Adrenal gland (tissue), 12 donors: Measurements from ENCODE around the gene MAN1A1. TPM values are rescaled to one million over a fixed set of nuclear protein-coding genes. Genes with fewer than 3 reads are reported as not detected.

Source experiments
- DNase-seq, 7 donors: peaks; one replicate each; pipeline ENCODE4 v3.0.0-alpha.2; 2019 to 2020
- H3K27ac ChIP-seq, 5 donors: fragments of 200-600 bp; sonication (generic) in 4 of 5; 1 replicate in 3 of 5; 2 replicates in 2 of 5; pipeline versions ENCODE4 v1.5.1 to v1.8.0; 2016 to 2020; ENCODE audit warnings: mild to moderate bottlenecking in 1 of 5
- H3K27me3 ChIP-seq: fragments of 200-600 bp; 2 replicates; pipeline ENCODE4 v1.8.0; 2021
- H3K36me3 ChIP-seq, 2 donors: fragments of 200-600 bp; replicated peaks in 1 of 2; 1 replicate in 1 of 2; 2 replicates in 1 of 2; pipeline versions ENCODE4 v1.5.1 to v1.8.0; 2018 to 2022
- H3K4me1 ChIP-seq, 2 donors: fragments of 200-600 bp; replicated peaks in 1 of 2; 1 replicate in 1 of 2; 2 replicates in 1 of 2; pipeline versions ENCODE4 v1.5.1 to v1.8.0; 2018 to 2021
- H3K4me3 ChIP-seq, 4 donors: fragments of 200-600 bp; sonication (generic) in 3 of 4; one replicate each; pipeline ENCODE4 v1.5.1; 2016 to 2018
- H3K9me3 ChIP-seq, 3 donors: fragments of 200-600 bp; sonication (generic) in 1 of 3; replicated peaks in 1 of 3; 1 replicate in 2 of 3; 2 replicates in 1 of 3; pipeline versions ENCODE4 v1.5.1 to v1.8.0; 2016 to 2021
- POLR2A ChIP-seq, 2 donors: fragments of 450-650 bp; IDR thresholded peaks; one replicate each; pipeline ENCODE4 v1.6.1; 2017; ENCODE audit warnings: antibody characterized with exemption in 2 of 2, mild to moderate bottlenecking in 2 of 2, moderate library complexity in 1 of 2
- WGBS, 4 donors: extraction: QIAGEN DNeasy Blood & Tissue Kit in 2 of 4; methylation state at CpG; one replicate each; pipeline versions ENCODE4 v1.1.5 to v1.1.7; 2013 to 2017; 5-methylcytosine and 5-hydroxymethylcytosine counted together
- intact Hi-C, 2 donors: fragments of 100-400 bp; cut with DNase I; formaldehyde crosslinking; loops; one replicate each; pipeline versions ENCODE4 v1.14.1 to v1.15.0; 2022 to 2023
- polyA plus RNA-seq, 3 donors: library from polyadenylated mRNA; stranded (reverse); fragments of 200-250 nt in 2 of 3; fragments of 350-450 nt in 1 of 3; fragmentation: Illumina TruSeq in 1 of 3; extraction: RNeasy Lipid Tissue Mini Kit (QIAGEN cat#74804) in 1 of 3; gene quantifications; one replicate each; pipeline ENCODE4 v1.2.3, GENCODE V29; 2013 to 2014
- total RNA-seq, 9 donors: library from RNA; depleted of rRNA in 4 of 9; stranded (reverse); fragments of >200 nt in 4 of 9; fragments of 120-200 nt in 1 of 9; fragmentation: NEBNext Ultra II Directional in 1 of 9; extraction: Animal tissue kit (Norgen Biotek cat#: 25700) in 1 of 9; gene quantifications; one replicate each; pipeline versions ENCODE4 v1.1.0 to v1.2.4, GENCODE V29; 2013 to 2023
- TF ChIP-seq, protein P1 (sequence below), 6 experiments: fragments of 450-650 bp in 4 of 6; fragments of 200-600 bp in 2 of 6; sonication (generic) in 1 of 6; IDR thresholded peaks; 1 replicate in 5 of 6; 2 replicates in 1 of 6; pipeline versions ENCODE4 v1.5.1 to v1.8.0; 2016 to 2021; ENCODE audit warnings: antibody characterized with exemption in 6 of 6, mild to moderate bottlenecking in 2 of 6, moderate library complexity in 1 of 6
- donor health status: healthy with polysubstance abuse.
- donor health status: Bipolar disorder and iron deficiency.
- donor health status: DM: yes; HTN: yes; CAD: no.
- donor health status: DM: no; HTN: no; CAD: no.
- donor health status: DM: no; HTN: no; CAD: no.
- donor health status: DM: yes; HTN: yes; CAD: no.

MAN1A1 gene
- total and polyA plus RNA-seq, 12 donors: 11.1 to 178 (median 108) TPM

DNA sequence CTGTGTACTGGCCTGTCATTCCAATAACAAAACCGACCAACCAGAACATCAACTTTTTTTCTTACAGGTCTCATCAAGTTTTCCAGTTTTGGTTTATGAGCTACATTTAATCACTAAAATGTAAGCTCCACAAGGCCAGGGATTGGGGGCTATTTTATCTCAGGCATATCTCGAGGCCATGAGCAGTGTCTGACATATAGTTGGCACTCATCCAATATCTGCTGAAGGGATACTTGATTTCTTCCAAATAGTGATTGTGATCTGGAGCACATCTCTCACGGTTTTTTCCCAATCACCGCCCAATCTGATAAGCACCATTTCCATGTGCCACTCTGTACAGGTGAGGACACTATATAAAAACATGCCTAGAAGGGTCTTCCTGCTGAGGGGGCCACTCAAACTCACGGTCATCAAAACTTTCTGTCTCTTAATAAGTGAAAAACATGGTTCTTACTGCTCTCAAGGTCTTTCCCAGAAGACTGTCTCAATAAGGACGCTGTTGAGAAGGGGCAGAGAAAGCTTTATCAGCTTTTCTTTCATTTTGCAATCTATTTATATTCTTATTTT lies 65.5 kb downstream of the MAN1A1 start:
- Histone ChIP-seq H3K4me3 (no peak overlapping the region), H3K36me3 (no peaks in the 10 kb centered on the region), H3K27ac (no peak overlapping the region), H3K9me3 (peaks cover 0 to 4% (median 0%) of the 10 kb centered on the region in 3 donors), H3K4me1 (peaks cover 0 to 14% of the 10 kb centered on the region in 2 donors), H3K27me3 (no peaks in the 10 kb centered on the region)
- TF ChIP-seq, protein P1, sequence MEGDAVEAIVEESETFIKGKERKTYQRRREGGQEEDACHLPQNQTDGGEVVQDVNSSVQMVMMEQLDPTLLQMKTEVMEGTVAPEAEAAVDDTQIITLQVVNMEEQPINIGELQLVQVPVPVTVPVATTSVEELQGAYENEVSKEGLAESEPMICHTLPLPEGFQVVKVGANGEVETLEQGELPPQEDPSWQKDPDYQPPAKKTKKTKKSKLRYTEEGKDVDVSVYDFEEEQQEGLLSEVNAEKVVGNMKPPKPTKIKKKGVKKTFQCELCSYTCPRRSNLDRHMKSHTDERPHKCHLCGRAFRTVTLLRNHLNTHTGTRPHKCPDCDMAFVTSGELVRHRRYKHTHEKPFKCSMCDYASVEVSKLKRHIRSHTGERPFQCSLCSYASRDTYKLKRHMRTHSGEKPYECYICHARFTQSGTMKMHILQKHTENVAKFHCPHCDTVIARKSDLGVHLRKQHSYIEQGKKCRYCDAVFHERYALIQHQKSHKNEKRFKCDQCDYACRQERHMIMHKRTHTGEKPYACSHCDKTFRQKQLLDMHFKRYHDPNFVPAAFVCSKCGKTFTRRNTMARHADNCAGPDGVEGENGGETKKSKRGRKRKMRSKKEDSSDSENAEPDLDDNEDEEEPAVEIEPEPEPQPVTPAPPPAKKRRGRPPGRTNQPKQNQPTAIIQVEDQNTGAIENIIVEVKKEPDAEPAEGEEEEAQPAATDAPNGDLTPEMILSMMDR (IDR thresholded peaks at IDR 0.05): no peak
- TF ChIP-seq POLR2A (IDR thresholded peaks at IDR 0.05): no peak
- intact Hi-C loops: no loop called here
- no peak for DNase-seq
- 57 to 76% (median 72%) methylated on average over 6 of the region's 6 CpGs for WGBS, 4 donors

DNA sequence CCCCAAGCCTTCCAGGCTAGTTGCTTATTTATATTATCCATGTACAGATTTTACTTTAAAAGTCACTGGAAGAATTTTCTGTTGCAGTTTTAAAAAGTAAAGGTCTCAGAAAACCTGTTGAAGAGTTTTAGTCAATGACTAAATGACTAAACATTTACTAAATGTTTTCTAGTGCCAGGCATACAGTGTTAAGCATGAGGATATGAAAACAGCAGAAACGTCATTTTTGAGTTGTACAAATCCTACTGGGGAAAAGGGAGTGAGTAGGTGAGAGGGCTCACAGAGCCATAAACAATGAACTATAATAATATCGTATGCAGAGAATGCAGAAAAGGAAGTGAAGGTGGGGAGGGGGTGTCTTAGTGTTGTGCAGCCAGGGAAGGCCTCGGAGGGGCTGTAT lies 66.3 kb downstream of the MAN1A1 start:
- H3K27ac ChIP-seq: no peak overlapping the region
- WGBS, 4 donors: 77 to 82% (median 80%) methylated on average over 3 of the region's 3 CpGs
- H3K27me3 ChIP-seq: no peaks in the 10 kb centered on the region
- intact Hi-C loops: no loop called here
- DNase-seq: no peak
- H3K9me3 ChIP-seq: peaks cover 0 to 4% (median 0%) of the 10 kb centered on the region in 3 donors
- no peaks in the 10 kb centered on the region for H3K36me3 ChIP-seq
- H3K4me1 ChIP-seq: peaks cover 0 to 14% of the 10 kb centered on the region in 2 donors
- no peak for TF ChIP-seq POLR2A (IDR thresholded peaks at IDR 0.05)
- TF ChIP-seq, protein P1 (IDR thresholded peaks at IDR 0.05): no peak
- H3K4me3 ChIP-seq: no peak overlapping the region

DNA sequence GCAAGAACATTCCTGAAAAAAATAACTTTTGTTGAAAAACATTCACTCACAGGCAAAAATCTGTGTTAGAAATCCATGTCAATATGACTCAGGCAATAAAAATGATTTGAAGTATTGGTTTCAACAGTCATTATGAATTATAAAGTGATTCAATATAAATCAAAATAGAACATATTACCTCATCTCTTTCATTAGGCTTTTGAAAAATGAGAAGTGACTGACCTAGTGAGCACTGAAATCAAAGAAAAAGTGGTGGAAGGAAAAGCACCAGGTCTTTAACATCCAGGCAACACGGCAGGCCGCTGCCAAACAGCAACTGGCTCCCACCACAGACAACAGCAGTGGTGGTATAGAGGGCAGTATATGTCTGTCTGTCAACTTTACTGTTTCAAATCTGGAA lies 68.9 kb downstream of the MAN1A1 start:
- no peak for TF ChIP-seq POLR2A (IDR thresholded peaks at IDR 0.05)
- TF ChIP-seq, protein P1 (IDR thresholded peaks at IDR 0.05): no peak

DNA sequence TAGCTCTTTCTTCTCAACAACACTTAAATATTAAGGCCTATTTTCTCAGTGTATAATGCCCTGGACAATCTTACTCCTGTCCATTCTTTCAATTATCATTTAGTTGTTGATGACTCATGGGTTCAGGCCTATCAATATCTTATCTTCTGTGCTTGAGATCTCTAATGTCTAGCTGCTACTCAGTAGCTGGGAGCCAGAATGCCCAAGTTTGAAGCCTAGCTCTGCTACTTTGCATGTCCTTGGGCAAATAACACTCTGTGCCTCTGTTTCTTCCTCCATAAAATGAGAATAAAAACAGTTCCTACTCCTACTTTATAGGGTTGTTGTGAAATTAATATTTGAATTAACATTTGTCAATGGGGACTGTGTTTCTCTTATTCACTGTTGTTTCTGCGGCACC lies 69.5 kb downstream of the MAN1A1 start:
- WGBS, 4 donors: 95 to 100% (median 96%) methylated on average over 1 of the region's 1 CpG

More for the DNA sequence above, 68.9 kb downstream of the MAN1A1 start:
- Histone ChIP-seq H3K36me3 (no peaks in the 10 kb centered on the region), H3K27me3 (no peaks in the 10 kb centered on the region), H3K4me3 (no peak overlapping the region), H3K4me1 (peaks cover 0 to 14% of the 10 kb centered on the region in 2 donors), H3K27ac (no peak overlapping the region), H3K9me3 (peaks cover 0 to 4% (median 0%) of the 10 kb centered on the region in 3 donors)
- intact Hi-C loops: no loop called here
- no peak for DNase-seq
- 79 to 88% (median 84%) methylated on average over 2 of the region's 2 CpGs for WGBS, 4 donors

More for the DNA sequence above, 69.5 kb downstream of the MAN1A1 start:
- Histone ChIP-seq H3K27ac (no peak overlapping the region), H3K4me1 (peaks cover 0 to 14% of the 10 kb centered on the region in 2 donors), H3K4me3 (no peak overlapping the region), H3K36me3 (no peaks in the 10 kb centered on the region), H3K9me3 (peaks cover 0 to 4% (median 0%) of the 10 kb centered on the region in 3 donors), H3K27me3 (no peaks in the 10 kb centered on the region)
- no peak for DNase-seq
- TF ChIP-seq, protein P1 (IDR thresholded peaks at IDR 0.05): no peak
- no peak for TF ChIP-seq POLR2A (IDR thresholded peaks at IDR 0.05)
- intact Hi-C loops: no loop called here
